Right lobe of liver (tissue), 6 donors: ENCODE measurements around the gene BLVRB. TPM values are rescaled to one million over a fixed set of nuclear protein-coding genes. Genes with fewer than 3 reads are reported as not detected.

Source experiments
- ATAC-seq, 4 donors: fragments of 200-7000 bp; cut with Tn5 transposase; one replicate each; pipeline ENCODE4 v1.9.1; 2020; ENCODE audit warnings: mild to moderate bottlenecking in 4 of 4, moderate library complexity in 4 of 4
- DNase-seq, 3 donors: peaks; one replicate each; pipeline ENCODE4 v3.0.0-alpha.2; 2020
- H3K27ac ChIP-seq, 3 donors: fragments of 200-600 bp; one replicate each; pipeline ENCODE4 v1.8.0; 2022
- H3K27me3 ChIP-seq, 2 donors: fragments of 200-600 bp; one replicate each; pipeline ENCODE4 v1.8.0; 2022
- H3K36me3 ChIP-seq, 4 donors: fragments of 200-600 bp; sonication (generic) in 1 of 4; one replicate each; pipeline versions ENCODE4 v1.5.1 to v1.8.0; 2017 to 2022; ENCODE audit warnings: control low read depth in 1 of 4
- H3K4me1 ChIP-seq, 4 donors: fragments of 200-600 bp; sonication (generic) in 1 of 4; one replicate each; pipeline versions ENCODE4 v1.5.1 to v1.8.0; 2017 to 2022; ENCODE audit warnings: control low read depth in 1 of 4
- H3K4me3 ChIP-seq, 3 donors: fragments of 200-600 bp; one replicate each; pipeline ENCODE4 v1.8.0; 2022
- H3K9me3 ChIP-seq, 4 donors: fragments of 200-600 bp; sonication (generic) in 1 of 4; one replicate each; pipeline versions ENCODE4 v1.5.1 to v1.8.0; 2017 to 2022; ENCODE audit warnings: control low read depth in 1 of 4
- CTCF ChIP-seq, 4 donors: fragments of 200-600 bp in 3 of 4; fragments of 450-650 bp in 1 of 4; IDR thresholded peaks; one replicate each; pipeline versions ENCODE4 v1.5.1 to v1.8.0; 2016 to 2022; ENCODE audit warnings: antibody characterized with exemption in 4 of 4, mild to moderate bottlenecking in 2 of 4
- POLR2A ChIP-seq: fragments of 450-650 bp; IDR thresholded peaks from one replicate; pipeline ENCODE4 v1.6.1; 2017; ENCODE audit warnings: antibody characterized with exemption, mild to moderate bottlenecking
- WGBS: methylation state at CpG from one replicate; pipeline ENCODE4 v1.1.6; 2018; ENCODE audit warnings: low coverage, low lambda C conversion rate; ENCODE audit not compliant: insufficient coverage; ENCODE audit errors: missing lambda C conversion rate; 5-methylcytosine and 5-hydroxymethylcytosine counted together
- intact Hi-C, 2 donors: fragments of 100-400 bp; cut with DNase I; formaldehyde crosslinking; loops; one replicate each; pipeline versions ENCODE4 v1.11.2 to v1.14.1; 2022
- total RNA-seq, 6 experiments: library from RNA; depleted of rRNA in 2 of 6; stranded (reverse); fragments of >200 nt in 2 of 6; fragmentation: NEBNext Ultra II Directional in 3 of 6; extraction: Animal tissue kit (Norgen Biotek cat#: 25700) in 3 of 6; gene quantifications; one replicate each; pipeline versions ENCODE4 v1.1.0 to v1.2.4, GENCODE V29; 2016 to 2023
- donor health status: DM: no; HTN: yes; CAD: no.
- donor health status: DM: no; HTN: no; CAD: no.
- donor health status: DM: no; HTN: no; CAD: no.
- donor health status: DM: no; HTN: yes; CAD: no.
- donor health status: DM: no; HTN: yes; CAD: no.

Gene BLVRB
- total RNA-seq, 6 experiments from 2014 or later = 127 to 326 (median 146) TPM

- no peak overlapping the region for H3K4me3 ChIP-seq
- DNase-seq (no peak), ATAC-seq (no peak)
- peaks cover 0 to 34% (median 5%) of the 10 kb centered on the region in 4 donors for H3K36me3 ChIP-seq
- H3K27ac ChIP-seq = no peak overlapping the region
- intact Hi-C loops = no loop called here
- H3K9me3 ChIP-seq = no peaks in the 10 kb centered on the region
- no peaks in the 10 kb centered on the region for H3K27me3 ChIP-seq
- WGBS = 89% methylated on average over 4 of the region's 4 CpGs
- TF ChIP-seq CTCF (IDR thresholded peaks at IDR 0.05) (no peak), POLR2A (no peak)
- H3K4me1 ChIP-seq = peaks cover 0 to 4% (median 0%) of the 10 kb centered on the region in 4 donors
Measured at GRCh38 chr19:40449506-40449905, 16.0 kb downstream of the BLVRB start.

GRCh38 chr19:40446263-40446784 is 19.2 kb downstream of the BLVRB start:
- TF ChIP-seq POLR2A (no peak), CTCF (IDR thresholded peaks at IDR 0.05) (no peak)
- Histone ChIP-seq H3K36me3 (peaks cover 0 to 35% (median 12%) of the 10 kb centered on the region in 4 donors), H3K27ac (no peak overlapping the region), H3K4me3 (no peak overlapping the region), H3K27me3 (no peaks in the 10 kb centered on the region), H3K9me3 (no peaks in the 10 kb centered on the region), H3K4me1 (peaks cover 0 to 12% (median 5%) of the 10 kb centered on the region in 4 donors)
- WGBS = 78% methylated on average over 5 of the region's 8 CpGs
- no peak for ATAC-seq
- DNase-seq = no peak
- intact Hi-C loops = no loop called here

- no peak for DNase-seq
- ATAC-seq = no peak
- intact Hi-C loops = no loop called here
Measured at GRCh38 chr19:40445780-40446262, 19.7 kb downstream of the BLVRB start.

GRCh38 chr19:40444825-40445312 is 20.7 kb downstream of the BLVRB start:
- Histone ChIP-seq H3K27me3 (no peaks in the 10 kb centered on the region), H3K36me3 (peaks cover 0 to 44% (median 19%) of the 10 kb centered on the region in 4 donors), H3K4me1 (peaks cover 0 to 12% (median 5%) of the 10 kb centered on the region in 4 donors), H3K27ac (peak overlapping the region in 2 of 3 donors; percentile 89), H3K9me3 (no peaks in the 10 kb centered on the region), H3K4me3 (peak overlapping the region; percentile 71 to 84 (median 73))
- DNase-seq (no peak), ATAC-seq (no peak)
- intact Hi-C loops = no loop called here
- TF ChIP-seq CTCF (IDR thresholded peaks at IDR 0.05) = no peak
- TF ChIP-seq POLR2A = no peak
- 10% methylated on average over 18 of the region's 18 CpGs for WGBS

More at GRCh38 chr19:40445780-40446262, 19.7 kb downstream of the BLVRB start:
- Histone ChIP-seq H3K9me3 (no peaks in the 10 kb centered on the region), H3K27me3 (no peaks in the 10 kb centered on the region), H3K4me3 (no peak overlapping the region), H3K27ac (no peak overlapping the region), H3K4me1 (peaks cover 0 to 12% (median 5%) of the 10 kb centered on the region in 4 donors), H3K36me3 (peaks cover 0 to 40% (median 15%) of the 10 kb centered on the region in 4 donors)
- WGBS = 66% methylated on average over 9 of the region's 9 CpGs
- TF ChIP-seq CTCF (IDR thresholded peaks at IDR 0.05) = no peak
- no peak for TF ChIP-seq POLR2A
